Epithelial cell of esophagus (primary cell): ENCODE results near the gene SH3GLB2.

Experiments used
- DNase-seq: peaks from one replicate; pipeline ENCODE4 v3.0.0; 2010; ENCODE audit warnings: low read depth
- H3K4me3 ChIP-seq: 2 replicates; pipeline ENCODE4 v1.5.1; 2011; ENCODE audit warnings: mild to moderate bottlenecking, low read length, control low read depth
- TF ChIP-seq, protein P1 (sequence below): IDR thresholded peaks from 2 replicates; pipeline ENCODE4 v1.5.1; 2011; ENCODE audit warnings: low read depth, mild to moderate bottlenecking, low read length, control low read depth, inconsistent platforms; ENCODE audit not compliant: insufficient read depth; ENCODE audit errors: missing control alignments

Gene SH3GLB2

DNA sequence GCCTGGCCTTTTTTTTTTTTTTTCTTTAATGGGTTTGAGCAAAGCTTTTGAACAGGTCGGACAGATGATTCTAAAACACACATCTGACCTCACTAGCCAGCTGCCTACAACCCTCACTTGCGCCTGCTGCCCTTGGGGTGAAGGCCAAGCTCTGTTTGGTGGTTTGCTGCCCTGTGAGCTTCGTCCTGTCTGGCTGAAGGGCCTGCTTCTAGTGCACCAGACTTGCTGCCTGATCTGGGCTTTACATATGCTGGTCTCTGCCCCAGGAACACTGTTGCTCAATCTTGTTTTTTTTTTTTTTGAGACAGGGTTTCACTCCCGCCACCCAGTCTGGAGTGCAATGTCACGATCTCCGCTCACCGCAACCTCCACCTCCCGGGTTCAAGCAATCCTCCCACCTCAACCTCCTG is 36.4 kb upstream of the SH3GLB2 start:
- TF ChIP-seq, protein P1, sequence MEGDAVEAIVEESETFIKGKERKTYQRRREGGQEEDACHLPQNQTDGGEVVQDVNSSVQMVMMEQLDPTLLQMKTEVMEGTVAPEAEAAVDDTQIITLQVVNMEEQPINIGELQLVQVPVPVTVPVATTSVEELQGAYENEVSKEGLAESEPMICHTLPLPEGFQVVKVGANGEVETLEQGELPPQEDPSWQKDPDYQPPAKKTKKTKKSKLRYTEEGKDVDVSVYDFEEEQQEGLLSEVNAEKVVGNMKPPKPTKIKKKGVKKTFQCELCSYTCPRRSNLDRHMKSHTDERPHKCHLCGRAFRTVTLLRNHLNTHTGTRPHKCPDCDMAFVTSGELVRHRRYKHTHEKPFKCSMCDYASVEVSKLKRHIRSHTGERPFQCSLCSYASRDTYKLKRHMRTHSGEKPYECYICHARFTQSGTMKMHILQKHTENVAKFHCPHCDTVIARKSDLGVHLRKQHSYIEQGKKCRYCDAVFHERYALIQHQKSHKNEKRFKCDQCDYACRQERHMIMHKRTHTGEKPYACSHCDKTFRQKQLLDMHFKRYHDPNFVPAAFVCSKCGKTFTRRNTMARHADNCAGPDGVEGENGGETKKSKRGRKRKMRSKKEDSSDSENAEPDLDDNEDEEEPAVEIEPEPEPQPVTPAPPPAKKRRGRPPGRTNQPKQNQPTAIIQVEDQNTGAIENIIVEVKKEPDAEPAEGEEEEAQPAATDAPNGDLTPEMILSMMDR: no peak
- no peak overlapping the region for H3K4me3 ChIP-seq
- no peak for DNase-seq

DNA sequence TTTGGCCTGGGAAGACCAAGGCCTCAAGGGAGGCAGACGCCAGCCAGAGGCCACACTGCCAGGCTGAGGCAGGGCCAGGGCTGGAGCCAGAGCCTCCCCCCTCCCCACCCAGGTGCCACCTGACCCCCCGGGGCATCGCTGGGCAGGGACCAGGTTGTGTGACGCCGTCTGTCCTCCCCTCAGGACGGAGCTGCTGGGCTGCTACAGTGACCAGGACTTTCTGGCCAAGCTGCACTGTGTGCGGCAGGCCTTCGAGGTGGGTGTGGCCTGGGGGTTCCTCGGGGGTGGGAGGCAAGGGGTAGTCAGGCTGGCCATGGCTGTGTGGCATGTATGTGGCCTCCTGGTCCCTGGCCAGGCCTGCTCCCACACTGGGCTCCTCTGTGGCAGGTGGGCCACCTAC is 34.9 kb upstream of the SH3GLB2 start:
- no peak overlapping the region for H3K4me3 ChIP-seq
- DNase-seq: no peak
- TF ChIP-seq, protein P1: no peak

DNA sequence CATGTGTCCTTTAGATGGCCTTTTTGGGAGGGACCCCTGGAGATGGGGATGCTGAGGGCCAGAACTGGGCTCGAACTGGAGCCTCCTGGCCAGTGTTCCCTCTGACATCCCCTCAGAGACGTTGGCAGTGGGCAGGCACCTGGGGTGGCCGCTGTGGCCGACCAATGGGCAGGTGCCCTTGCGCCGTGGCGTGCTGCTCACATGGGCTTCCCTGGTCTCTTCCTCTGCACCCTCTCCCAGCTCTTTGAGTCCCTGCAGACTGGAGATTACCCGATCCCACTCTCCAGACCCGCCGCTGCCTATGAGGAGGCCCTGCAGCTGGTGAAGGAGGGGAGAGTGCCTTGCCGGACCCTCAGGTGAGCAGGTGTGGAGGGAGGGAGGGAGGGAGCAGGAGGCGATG is 32.9 kb upstream of the SH3GLB2 start:
- H3K4me3 ChIP-seq: no peak overlapping the region
- TF ChIP-seq, protein P1: no peak
- no peak for DNase-seq

DNA sequence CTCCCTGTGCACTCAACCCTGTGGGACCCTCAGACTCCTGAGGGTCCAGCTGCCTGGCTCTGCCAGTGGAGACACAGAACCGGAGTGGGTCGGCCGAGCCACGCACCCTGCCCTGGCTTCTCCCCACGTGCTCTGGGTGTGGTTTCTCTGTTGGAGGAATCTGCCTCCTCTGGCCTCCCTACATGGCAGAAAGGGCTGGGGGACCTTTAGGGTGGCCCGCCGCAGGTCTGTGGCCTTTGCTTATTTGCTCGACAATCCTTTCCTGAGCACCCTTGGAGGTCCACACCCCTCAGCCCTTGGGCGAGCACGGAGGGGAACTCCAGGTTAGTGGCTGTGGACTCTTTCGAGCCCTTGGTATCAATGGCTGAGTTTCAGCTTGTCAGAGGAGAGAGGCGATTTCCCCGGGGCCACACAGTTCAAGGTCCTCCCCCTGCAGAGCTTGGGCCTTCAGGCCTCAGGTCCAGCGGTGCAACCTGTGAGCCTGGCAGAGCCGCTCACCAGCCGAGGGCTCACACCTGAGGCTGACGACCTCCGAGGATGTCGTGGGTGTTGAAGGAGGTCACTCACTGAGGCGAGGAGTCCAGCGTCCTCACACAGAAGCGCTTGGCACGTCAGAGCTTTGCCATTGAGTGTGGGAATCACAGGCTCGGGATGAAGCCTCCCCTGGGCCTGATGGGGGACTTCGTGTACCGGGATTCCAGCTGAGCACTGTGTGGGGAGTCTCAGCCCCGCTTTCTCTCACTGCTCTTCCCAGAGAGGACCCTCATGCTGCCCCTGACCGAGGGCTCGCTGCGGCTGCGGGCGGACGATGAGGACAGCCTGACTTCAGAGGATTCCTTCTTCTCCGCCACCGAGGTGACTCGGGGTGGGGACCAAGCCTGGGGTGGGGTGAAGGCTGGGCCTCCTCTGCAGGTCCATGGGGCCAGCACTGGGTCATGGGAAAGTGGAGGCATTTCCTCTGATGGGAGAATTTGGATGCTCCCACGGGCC is 32.0 kb upstream of the SH3GLB2 start:
- no peak overlapping the region for H3K4me3 ChIP-seq
- no peak for DNase-seq
- TF ChIP-seq, protein P1: no peak

DNA sequence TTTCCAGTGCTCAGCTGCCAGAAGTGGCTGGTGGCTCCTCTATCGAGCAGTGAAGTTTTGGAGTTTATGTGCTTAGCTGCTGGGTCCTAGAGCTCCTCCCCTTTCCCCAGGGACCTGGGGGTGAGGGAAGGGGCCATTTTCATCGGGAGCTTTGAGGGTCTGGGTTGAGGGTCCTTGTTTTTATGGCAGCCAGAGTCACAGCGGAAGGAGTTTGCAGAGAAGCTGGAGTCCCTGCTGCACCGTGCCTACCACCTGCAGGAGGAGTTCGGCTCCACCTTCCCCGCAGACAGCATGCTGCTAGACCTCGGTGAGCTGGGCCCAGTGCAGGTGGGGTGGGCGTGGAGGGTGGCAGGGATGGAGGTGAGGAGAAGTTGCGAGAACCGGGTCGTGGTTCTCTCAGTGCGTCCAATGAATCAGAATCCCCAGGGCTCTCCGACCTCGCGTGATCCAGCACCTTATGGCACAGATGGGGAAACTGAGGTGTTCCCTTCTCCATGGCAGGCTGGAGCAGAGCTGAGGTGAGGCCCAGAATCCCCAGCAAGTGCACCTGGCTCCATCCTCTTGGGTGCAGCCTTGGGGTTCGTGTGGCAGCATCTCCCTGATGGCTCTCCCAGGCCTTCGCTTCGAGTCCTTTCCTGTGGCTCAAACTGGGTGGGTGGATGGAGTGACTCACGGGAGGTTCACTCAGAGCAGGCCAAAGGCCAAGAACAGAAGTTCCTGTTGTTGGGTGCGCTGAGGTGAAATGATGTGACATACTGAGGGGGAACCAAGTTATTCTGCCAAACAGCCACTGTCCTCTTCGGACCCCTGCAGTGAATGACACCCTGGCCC is 31.0 kb upstream of the SH3GLB2 start:
- TF ChIP-seq, protein P1: no peak
- H3K4me3 ChIP-seq: no peak overlapping the region
- no peak for DNase-seq

DNA sequence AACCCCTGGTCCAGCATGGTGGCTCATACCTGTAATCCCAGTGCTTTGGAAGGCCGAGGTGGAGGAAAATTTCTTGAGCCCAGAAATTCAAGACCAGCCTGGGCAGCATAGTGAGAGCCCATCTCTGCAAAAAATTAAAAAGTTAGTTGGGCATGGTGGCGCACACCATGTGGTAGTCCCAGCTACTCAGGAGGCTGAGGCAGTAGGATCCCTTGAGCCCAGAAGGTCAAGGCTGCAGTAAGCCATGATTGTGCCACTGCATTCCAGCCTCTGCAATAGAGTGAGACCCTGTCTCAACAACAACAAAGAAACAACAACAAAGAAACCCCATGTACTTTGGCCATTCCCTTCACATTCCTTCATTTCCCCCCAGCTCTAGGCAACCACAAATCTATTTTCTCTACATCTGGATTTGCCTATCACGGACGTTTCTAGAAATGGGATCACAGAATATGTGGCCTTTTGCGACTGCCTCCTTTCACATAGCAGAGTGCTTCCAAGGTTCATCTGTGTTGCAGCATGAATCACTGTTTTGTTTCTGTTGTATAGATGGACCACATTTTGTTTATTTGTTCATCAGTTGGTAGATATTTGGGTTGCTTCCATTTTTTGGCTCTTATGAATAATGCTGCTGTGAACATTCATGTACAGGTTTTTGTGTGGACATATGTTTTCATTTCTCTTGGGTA is 26.2 kb upstream of the SH3GLB2 start:
- DNase-seq: no peak
- TF ChIP-seq, protein P1: no peak
- H3K4me3 ChIP-seq: no peak overlapping the region
